MCF 10A (cell line): ENCODE measurements around the gene CCL19. TPM values are rescaled to one million over a fixed set of nuclear protein-coding genes. Genes with fewer than 3 reads are reported as not detected.

ENCODE experiments used
- BruUV-seq: library from RNA; stranded (reverse); fragments of 400-500 nt; replicated peaks from 2 replicates; lab custom pipeline; 2021; lab: Mats Ljungman, UMichigan
- CTCF ChIA-PET: fragments of 300-600 bp; sonication (Branson Sonifier 250); formaldehyde crosslinking; extraction: SDS; loops from one replicate; lab custom pipeline; 2021; ENCODE audit warnings: antibody characterized with exemption, inconsistent platforms; lab: Yijun Ruan, JAX
- POLR2A ChIA-PET: fragments of 300-600, 350-650 bp; sonication (Branson Sonifier 250); formaldehyde crosslinking; extraction: SDS; loops from one replicate; lab custom pipeline; 2020; ENCODE audit warnings: antibody characterized with exemption, inconsistent platforms; lab: Yijun Ruan, JAX
- DNase-seq: peaks from one replicate; pipeline ENCODE4 v3.0.0-alpha.2; 2018; ENCODE audit not compliant: unreplicated experiment
- H3K27ac Mint-ChIP-seq: one replicate; pipeline ENCODE4 v1.8.0; 2022; ENCODE audit warnings: mild to moderate bottlenecking, low read depth, mixed read lengths; ENCODE audit not compliant: unreplicated experiment
- H3K27me3 Mint-ChIP-seq: one replicate; pipeline ENCODE4 v1.8.0; 2022; ENCODE audit warnings: mixed read lengths; ENCODE audit not compliant: insufficient read depth, unreplicated experiment
- H3K36me3 Mint-ChIP-seq: one replicate; pipeline ENCODE4 v1.8.0; 2022; ENCODE audit warnings: mild to moderate bottlenecking, moderate library complexity, mixed read lengths; ENCODE audit not compliant: insufficient read depth, unreplicated experiment
- H3K4me1 Mint-ChIP-seq: one replicate; pipeline ENCODE4 v1.8.0; 2022; ENCODE audit warnings: mixed read lengths; ENCODE audit not compliant: insufficient read depth, unreplicated experiment
- H3K4me3 Mint-ChIP-seq: one replicate; pipeline ENCODE4 v1.8.0; 2022; ENCODE audit warnings: mild to moderate bottlenecking, moderate library complexity, mixed read lengths; ENCODE audit not compliant: unreplicated experiment
- H3K9me3 Mint-ChIP-seq: one replicate; pipeline ENCODE4 v1.8.0; 2022; ENCODE audit warnings: mixed read lengths; ENCODE audit not compliant: unreplicated experiment
- intact Hi-C: fragments of 100-400 bp; cut with micrococcal nuclease; formaldehyde crosslinking; loops from 2 replicates; pipeline ENCODE4 v1.14.1; 2022
- total RNA-seq: library from RNA; stranded (reverse); gene quantifications from 2 replicates; pipeline ENCODE4 v1.2.3, GENCODE V29; 2022
- TF ChIP-seq, protein P1 (sequence below): fragments of 200-600 bp; IDR thresholded peaks from one replicate; pipeline ENCODE4 v1.8.0; 2022; ENCODE audit warnings: antibody characterized with exemption, mild to moderate bottlenecking; ENCODE audit not compliant: unreplicated experiment

CCL19 gene
- total RNA-seq, 1 experiment from 2014 or later, result not detected

DNA sequence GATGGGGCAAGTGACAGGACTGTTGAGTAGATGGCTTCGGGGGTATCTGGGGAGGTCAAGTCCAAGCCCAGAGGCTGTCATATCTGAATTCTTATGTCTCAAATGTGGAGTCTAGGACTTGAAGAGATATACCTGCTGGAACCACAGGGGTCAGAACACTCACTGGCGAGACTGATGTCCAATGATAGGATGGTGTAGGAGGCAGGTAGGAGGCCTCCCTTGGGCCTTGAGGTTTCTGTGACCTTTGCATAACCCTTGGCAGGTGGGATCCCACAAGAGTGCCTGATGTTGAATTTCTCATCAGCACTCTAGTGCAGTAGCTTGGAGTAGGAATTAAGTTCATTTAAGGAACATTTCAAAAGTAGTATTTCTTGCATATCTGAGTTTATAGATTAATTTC lies 16.1 kb upstream of the CCL19 start:
- ChIA-PET CTCF (interaction anchor here (0.6 kb wide), 1 partner anchor 59 kb away, joined by 3 read pairs; no protein-coding TSS in a partner anchor), POLR2A (interaction anchor here (0.7 kb wide), 1 partner anchor 81 kb away, joined by 3 read pairs; no protein-coding TSS in a partner anchor)
- no peak for DNase-seq
- no peaks in the 10 kb centered on the region for H3K36me3 Mint-ChIP-seq
- BruUV-seq, result no TSS peak
- no peak overlapping the region for H3K27ac Mint-ChIP-seq
- TF ChIP-seq, protein P1, sequence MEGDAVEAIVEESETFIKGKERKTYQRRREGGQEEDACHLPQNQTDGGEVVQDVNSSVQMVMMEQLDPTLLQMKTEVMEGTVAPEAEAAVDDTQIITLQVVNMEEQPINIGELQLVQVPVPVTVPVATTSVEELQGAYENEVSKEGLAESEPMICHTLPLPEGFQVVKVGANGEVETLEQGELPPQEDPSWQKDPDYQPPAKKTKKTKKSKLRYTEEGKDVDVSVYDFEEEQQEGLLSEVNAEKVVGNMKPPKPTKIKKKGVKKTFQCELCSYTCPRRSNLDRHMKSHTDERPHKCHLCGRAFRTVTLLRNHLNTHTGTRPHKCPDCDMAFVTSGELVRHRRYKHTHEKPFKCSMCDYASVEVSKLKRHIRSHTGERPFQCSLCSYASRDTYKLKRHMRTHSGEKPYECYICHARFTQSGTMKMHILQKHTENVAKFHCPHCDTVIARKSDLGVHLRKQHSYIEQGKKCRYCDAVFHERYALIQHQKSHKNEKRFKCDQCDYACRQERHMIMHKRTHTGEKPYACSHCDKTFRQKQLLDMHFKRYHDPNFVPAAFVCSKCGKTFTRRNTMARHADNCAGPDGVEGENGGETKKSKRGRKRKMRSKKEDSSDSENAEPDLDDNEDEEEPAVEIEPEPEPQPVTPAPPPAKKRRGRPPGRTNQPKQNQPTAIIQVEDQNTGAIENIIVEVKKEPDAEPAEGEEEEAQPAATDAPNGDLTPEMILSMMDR, result no peak
- intact Hi-C loops, result no loop called here
- peaks cover 7% of the 10 kb centered on the region for H3K27me3 Mint-ChIP-seq
- no peak overlapping the region for H3K4me3 Mint-ChIP-seq
- H3K9me3 Mint-ChIP-seq, result peaks cover 5% of the 10 kb centered on the region
- H3K4me1 Mint-ChIP-seq, result no peaks in the 10 kb centered on the region

GRCh38 chr9:34701769-34702736 lies 11.0 kb upstream of the CCL19 start:
- H3K4me3 Mint-ChIP-seq, result peak overlapping the region; percentile 59
- BruUV-seq, result no TSS peak
- DNase-seq, result peak; percentile 69
- TF ChIP-seq, protein P1, result peak; percentile 96
- no peaks in the 10 kb centered on the region for H3K36me3 Mint-ChIP-seq
- intact Hi-C loops, result loop anchor here (1.0 to 5.0 kb wide), 3 partner anchors 27 to 55 kb away; partner anchors contain the start of gene GALT
- no peaks in the 10 kb centered on the region for H3K4me1 Mint-ChIP-seq
- no peak overlapping the region for H3K27ac Mint-ChIP-seq
- peaks cover 13% of the 10 kb centered on the region for H3K27me3 Mint-ChIP-seq
- no peaks in the 10 kb centered on the region for H3K9me3 Mint-ChIP-seq
- ChIA-PET POLR2A (interaction anchor here (0.6 to 1.0 kb wide), 7 partner anchors 9 to 394 kb away, joined by 3 to 7 read pairs (median 3); partner anchors contain the start of genes DCTN3, GALT and SIGMAR1), CTCF (interaction anchor here (0.5 to 2.2 kb wide), 43 partner anchors 9 to 1076 kb away, joined by 3 to 24 read pairs (median 4); partner anchors contain the start of genes ARID3C, CCL19, DCTN3 and GALT)

- peak; percentile 31 for DNase-seq
- TF ChIP-seq, protein P1, result peak; percentile 63
- H3K4me3 Mint-ChIP-seq, result peak overlapping the region; percentile 59
- no peak overlapping the region for H3K27ac Mint-ChIP-seq
- no peaks in the 10 kb centered on the region for H3K9me3 Mint-ChIP-seq
- ChIA-PET POLR2A (interaction anchor here (1.2 kb wide), 2 partner anchors 54 to 63 kb away, joined by 3 to 4 read pairs; partner anchors contain the start of gene SIGMAR1), CTCF (interaction anchor here (0.6 to 2.2 kb wide), 16 partner anchors 9 to 297 kb away, joined by 3 to 11 read pairs (median 4); partner anchors contain the start of genes CCL19, CCL27 and RPP25L)
- intact Hi-C loops, result loop anchor here (5.0 kb wide), 1 partner anchor 54 kb away; the partner anchor contains the start of gene GALT
- H3K36me3 Mint-ChIP-seq, result no peaks in the 10 kb centered on the region
- BruUV-seq, result no TSS peak
- H3K27me3 Mint-ChIP-seq, result peaks cover 13% of the 10 kb centered on the region
- H3K4me1 Mint-ChIP-seq, result no peaks in the 10 kb centered on the region
These were observed 10.1 kb upstream of the CCL19 start for GRCh38 chr9:34701023-34701768.
